A549 (cell line): ENCODE results near the gene EGLN2. TPM values are rescaled to one million over a fixed set of nuclear protein-coding genes. Genes with fewer than 3 reads are reported as not detected.

Experiments
- ATAC-seq, 2 experiments: fragments of 200-7000 bp in 1 of 2; fragments of >200 bp in 1 of 2; cut with Nextera tagmentation in 1 of 2; cut with Tn5 transposase in 1 of 2; 3 replicates each; pipeline versions ENCODE4 v1.8.0 to v1.9.1; 2018 to 2020; ENCODE audit warnings: mild to moderate bottlenecking in 1 of 2, moderate library complexity in 1 of 2
- CTCF ChIA-PET: fragments of 300-600 bp; sonication (Branson Sonifier 250); formaldehyde crosslinking; extraction: SDS; loops from one replicate; lab custom pipeline; 2021; ENCODE audit warnings: antibody characterized with exemption, inconsistent platforms; lab: Yijun Ruan, JAX
- POLR2A ChIA-PET: fragments of 350-600 bp; formaldehyde crosslinking; extraction: SDS; loops from one replicate; lab custom pipeline; 2021; ENCODE audit warnings: antibody characterized with exemption, inconsistent platforms; lab: Yijun Ruan, JAX
- DNase-seq, 2 experiments: peaks; one replicate each; pipeline versions ENCODE4 v3.0.0 to v3.0.0-alpha.2; 2011 to 2016; ENCODE audit warnings: low read depth in 1 of 2, low spot score in 1 of 2
- FAIRE-seq: peaks from 2 replicates; lab custom pipeline; 2011; peaks lifted over from hg19 to GRCh38; lab: Jason Lieb, UNC
- H3K27ac ChIP-seq, 2 experiments: fragments of >200 bp; sonication (Bioruptor Twin); formaldehyde crosslinking; 3 replicates each; pipeline ENCODE4 v1.5.1; 2016 to 2017
- H3K4me1 ChIP-seq: fragments of >200 bp; sonication (Bioruptor Twin); formaldehyde crosslinking; 3 replicates; pipeline ENCODE4 v1.6.1; 2016
- H3K4me2 ChIP-seq: fragments of >200 bp; sonication (Bioruptor Twin); formaldehyde crosslinking; 3 replicates; pipeline ENCODE4 v1.6.1; 2016
- H3K4me3 ChIP-seq: fragments of >200 bp; sonication (Bioruptor Twin); formaldehyde crosslinking; 3 replicates; pipeline ENCODE4 v1.5.1; 2016
- H3K9me3 ChIP-seq: fragments of >200 bp; sonication (Bioruptor Twin); formaldehyde crosslinking; 3 replicates; pipeline ENCODE4 v1.6.1; 2016
- CBX8 ChIP-seq: fragments of 200-600 bp; sonication (generic); IDR thresholded peaks from 2 replicates; pipeline ENCODE4 v1.6.1; 2016
- EP300 ChIP-seq, 2 experiments: fragments of >200 bp; sonication (Bioruptor Twin); formaldehyde crosslinking; IDR thresholded peaks; 2 replicates in 1 of 2; 3 replicates in 1 of 2; pipeline ENCODE4 v1.6.1; 2016 to 2017
- ESRRA ChIP-seq: fragments of 150-350 bp; IDR thresholded peaks from 2 replicates; pipeline ENCODE4 v1.6.1; 2014; ENCODE audit warnings: mild to moderate bottlenecking, low read length, borderline replicate concordance
- FOSB ChIP-seq: fragments of 250-450 bp; sonication (Bioruptor Pico); IDR thresholded peaks from 2 replicates; pipeline ENCODE4 v1.5.0; 2020; ENCODE audit warnings: mild to moderate bottlenecking, moderate library complexity
- FOSL2 ChIP-seq, 2 experiments: fragments of 450-650 bp in 1 of 2; fragments of >200 bp in 1 of 2; sonication (Bioruptor Twin) in 1 of 2; formaldehyde crosslinking; IDR thresholded peaks; 2 replicates each; pipeline versions ENCODE4 v1.5.0 to v1.6.1; 2016 to 2020; ENCODE audit warnings: mild to moderate bottlenecking in 1 of 2, moderate library complexity in 1 of 2
- HOXA7 ChIP-seq: fragments of 250-450 bp; sonication (Bioruptor Pico); IDR thresholded peaks from 2 replicates; pipeline ENCODE4 v1.5.0; 2020; ENCODE audit warnings: mild to moderate bottlenecking, moderate library complexity
- JUN ChIP-seq, 2 experiments: fragments of >200 bp; sonication (Bioruptor Twin); formaldehyde crosslinking; IDR thresholded peaks; 2 replicates in 1 of 2; 3 replicates in 1 of 2; pipeline ENCODE4 v1.6.1; 2016 to 2017
- KDM1A ChIP-seq: fragments of 200-600 bp; sonication (generic); IDR thresholded peaks from 2 replicates; pipeline ENCODE4 v1.6.1; 2016; ENCODE audit warnings: low read depth, mild to moderate bottlenecking
- MAFK ChIP-seq: fragments of 450-650 bp; IDR thresholded peaks from 2 replicates; pipeline ENCODE4 v1.6.1; 2014; ENCODE audit not compliant: partially characterized antibody
- MYC ChIP-seq: IDR thresholded peaks from 2 replicates; pipeline ENCODE4 v1.6.1; 2012; ENCODE audit warnings: mild to moderate bottlenecking, inconsistent platforms, low read length, improper control_type of control experiment, borderline replicate concordance
- POLR2AphosphoS2 ChIP-seq: conservative IDR thresholded peaks from 2 replicates; pipeline ENCODE4 v1.6.1; 2012; ENCODE audit warnings: low read length, improper control_type of control experiment, inconsistent platforms
- RARB ChIP-seq: fragments of 250-450 bp; sonication (Bioruptor Pico); IDR thresholded peaks from 2 replicates; pipeline ENCODE4 v1.8.0; 2021; ENCODE audit warnings: mild to moderate bottlenecking, moderate library complexity
- RCOR1 ChIP-seq: fragments of 150-350 bp; IDR thresholded peaks from 2 replicates; pipeline ENCODE4 v1.6.1; 2014; ENCODE audit warnings: antibody characterized with exemption, low read length, low read depth
- SMC3 ChIP-seq: fragments of >200 bp; sonication (Bioruptor Twin); formaldehyde crosslinking; IDR thresholded peaks from 3 replicates; pipeline ENCODE4 v1.6.1; 2018; ENCODE audit warnings: inconsistent platforms
- ZSCAN20 ChIP-seq: fragments of 250-450 bp; sonication (Bioruptor Pico); IDR thresholded peaks from 2 replicates; pipeline ENCODE4 v1.8.0; 2022; ENCODE audit warnings: mild to moderate bottlenecking, moderate library complexity
- WGBS: methylation state at CpG from one replicate; pipeline ENCODE4 v1.1.6; 2017; ENCODE audit errors: missing lambda C conversion rate; 5-methylcytosine and 5-hydroxymethylcytosine counted together
- polyA plus RNA-seq, 4 experiments: library from polyadenylated mRNA; depleted of rRNA in 3 of 4; stranded (reverse); fragments of >200 nt; fragmentation: RNase III in 1 of 4; extraction: RNeasy Plus Mini Kit Qiagen cat#74134 plus additional on column Dnase treatment in 1 of 4; gene quantifications; 2 replicates in 3 of 4; 3 replicates in 1 of 4; pipeline ENCODE4 v1.2.3, GENCODE V29; 2011 to 2017
- TF ChIP-seq, protein P1 (sequence below): fragments of 200-600 bp; sonication (generic); IDR thresholded peaks from 2 replicates; pipeline ENCODE4 v1.6.1; 2016; ENCODE audit warnings: antibody characterized with exemption, mild to moderate bottlenecking, moderate library complexity
- TF ChIP-seq, protein P2 (sequence below): IDR thresholded peaks from 2 replicates; pipeline ENCODE4 v1.6.1; 2012; ENCODE audit warnings: low read depth, borderline replicate concordance
- TF ChIP-seq, protein P3 (sequence below): fragments of 250-450 bp; sonication (Bioruptor Pico); IDR thresholded peaks from 2 replicates; pipeline ENCODE4 v1.5.0; 2021; ENCODE audit warnings: mild to moderate bottlenecking, moderate library complexity, borderline replicate concordance
- TF ChIP-seq, protein P4 (sequence below): fragments of 450-650 bp; IDR thresholded peaks from 2 replicates; pipeline ENCODE4 v1.6.1; 2014; ENCODE audit warnings: antibody characterized with exemption
- TF ChIP-seq, protein P5 (sequence below): fragments of 250-450 bp; sonication (Bioruptor Pico); IDR thresholded peaks from 2 replicates; pipeline ENCODE4 v1.5.0; 2020; ENCODE audit warnings: low read depth, mild to moderate bottlenecking, moderate library complexity
- TF ChIP-seq, protein P6 (sequence below): IDR thresholded peaks from 2 replicates; pipeline ENCODE4 v1.6.1; 2012
- TF ChIP-seq, protein P7 (sequence below): IDR thresholded peaks from 2 replicates; pipeline ENCODE4 v1.6.1; 2012

Gene EGLN2
- polyA plus RNA-seq, 2 of the 4 experiments (the other 2 are of a cell fraction): 34.7 to 81.4 TPM

DNA sequence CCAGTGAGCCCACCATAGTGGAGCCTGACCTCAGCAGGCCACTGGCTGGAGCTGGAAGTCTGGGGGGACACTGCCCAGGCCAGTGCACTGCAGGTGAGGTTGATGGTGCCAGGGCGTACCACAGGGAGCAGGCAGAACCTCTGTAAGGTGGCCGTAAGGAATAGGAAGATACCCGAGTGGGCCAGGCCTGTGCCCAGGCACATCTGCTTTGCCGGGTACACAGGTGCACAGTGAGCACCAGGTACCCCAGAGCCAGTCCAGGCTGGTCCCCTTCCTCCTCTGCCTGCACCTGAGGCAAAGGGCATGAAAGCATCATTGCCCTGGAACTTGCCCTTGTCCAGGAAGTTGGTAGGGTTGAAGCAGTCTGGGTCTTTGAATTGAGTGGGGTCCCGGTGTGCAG lies 9.5 kb downstream of the EGLN2 start:
- no peak for DNase-seq
- Histone ChIP-seq H3K9me3 (no peaks in the 10 kb centered on the region), H3K27ac (no peak overlapping the region), H3K4me1 (peaks cover 31% of the 10 kb centered on the region), H3K4me2 (no peak overlapping the region), H3K4me3 (no peak overlapping the region)
- CTCF ChIA-PET: interaction anchor here (0.9 to 15.7 kb wide), 14 partner anchors 10 to 174 kb away, joined by 3 to 162 read pairs (median 8); partner anchors contain the start of genes COQ8B, EGLN2, ITPKC and MIA
- TF ChIP-seq RCOR1: no peak
- no peak for TF ChIP-seq ESRRA
- TF ChIP-seq, protein P1, sequence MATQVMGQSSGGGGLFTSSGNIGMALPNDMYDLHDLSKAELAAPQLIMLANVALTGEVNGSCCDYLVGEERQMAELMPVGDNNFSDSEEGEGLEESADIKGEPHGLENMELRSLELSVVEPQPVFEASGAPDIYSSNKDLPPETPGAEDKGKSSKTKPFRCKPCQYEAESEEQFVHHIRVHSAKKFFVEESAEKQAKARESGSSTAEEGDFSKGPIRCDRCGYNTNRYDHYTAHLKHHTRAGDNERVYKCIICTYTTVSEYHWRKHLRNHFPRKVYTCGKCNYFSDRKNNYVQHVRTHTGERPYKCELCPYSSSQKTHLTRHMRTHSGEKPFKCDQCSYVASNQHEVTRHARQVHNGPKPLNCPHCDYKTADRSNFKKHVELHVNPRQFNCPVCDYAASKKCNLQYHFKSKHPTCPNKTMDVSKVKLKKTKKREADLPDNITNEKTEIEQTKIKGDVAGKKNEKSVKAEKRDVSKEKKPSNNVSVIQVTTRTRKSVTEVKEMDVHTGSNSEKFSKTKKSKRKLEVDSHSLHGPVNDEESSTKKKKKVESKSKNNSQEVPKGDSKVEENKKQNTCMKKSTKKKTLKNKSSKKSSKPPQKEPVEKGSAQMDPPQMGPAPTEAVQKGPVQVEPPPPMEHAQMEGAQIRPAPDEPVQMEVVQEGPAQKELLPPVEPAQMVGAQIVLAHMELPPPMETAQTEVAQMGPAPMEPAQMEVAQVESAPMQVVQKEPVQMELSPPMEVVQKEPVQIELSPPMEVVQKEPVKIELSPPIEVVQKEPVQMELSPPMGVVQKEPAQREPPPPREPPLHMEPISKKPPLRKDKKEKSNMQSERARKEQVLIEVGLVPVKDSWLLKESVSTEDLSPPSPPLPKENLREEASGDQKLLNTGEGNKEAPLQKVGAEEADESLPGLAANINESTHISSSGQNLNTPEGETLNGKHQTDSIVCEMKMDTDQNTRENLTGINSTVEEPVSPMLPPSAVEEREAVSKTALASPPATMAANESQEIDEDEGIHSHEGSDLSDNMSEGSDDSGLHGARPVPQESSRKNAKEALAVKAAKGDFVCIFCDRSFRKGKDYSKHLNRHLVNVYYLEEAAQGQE: no peak
- TF ChIP-seq FOSB (CRISPR knock-in tag): 0 out of 2 replicates have a peak, but pooled peaks have one; percentile 6
- no peak for TF ChIP-seq MAFK
- TF ChIP-seq EP300 (IDR thresholded peaks at IDR 0.05): no peak
- TF ChIP-seq, protein P2, sequence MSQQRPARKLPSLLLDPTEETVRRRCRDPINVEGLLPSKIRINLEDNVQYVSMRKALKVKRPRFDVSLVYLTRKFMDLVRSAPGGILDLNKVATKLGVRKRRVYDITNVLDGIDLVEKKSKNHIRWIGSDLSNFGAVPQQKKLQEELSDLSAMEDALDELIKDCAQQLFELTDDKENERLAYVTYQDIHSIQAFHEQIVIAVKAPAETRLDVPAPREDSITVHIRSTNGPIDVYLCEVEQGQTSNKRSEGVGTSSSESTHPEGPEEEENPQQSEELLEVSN: no peak
- TF ChIP-seq, protein P3, sequence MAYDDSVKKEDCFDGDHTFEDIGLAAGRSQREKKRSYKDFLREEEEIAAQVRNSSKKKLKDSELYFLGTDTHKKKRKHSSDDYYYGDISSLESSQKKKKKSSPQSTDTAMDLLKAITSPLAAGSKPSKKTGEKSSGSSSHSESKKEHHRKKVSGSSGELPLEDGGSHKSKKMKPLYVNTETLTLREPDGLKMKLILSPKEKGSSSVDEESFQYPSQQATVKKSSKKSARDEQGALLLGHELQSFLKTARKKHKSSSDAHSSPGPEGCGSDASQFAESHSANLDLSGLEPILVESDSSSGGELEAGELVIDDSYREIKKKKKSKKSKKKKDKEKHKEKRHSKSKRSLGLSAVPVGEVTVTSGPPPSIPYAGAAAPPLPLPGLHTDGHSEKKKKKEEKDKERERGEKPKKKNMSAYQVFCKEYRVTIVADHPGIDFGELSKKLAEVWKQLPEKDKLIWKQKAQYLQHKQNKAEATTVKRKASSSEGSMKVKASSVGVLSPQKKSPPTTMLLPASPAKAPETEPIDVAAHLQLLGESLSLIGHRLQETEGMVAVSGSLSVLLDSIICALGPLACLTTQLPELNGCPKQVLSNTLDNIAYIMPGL (CRISPR knock-in tag): no peak
- TF ChIP-seq, protein P4, sequence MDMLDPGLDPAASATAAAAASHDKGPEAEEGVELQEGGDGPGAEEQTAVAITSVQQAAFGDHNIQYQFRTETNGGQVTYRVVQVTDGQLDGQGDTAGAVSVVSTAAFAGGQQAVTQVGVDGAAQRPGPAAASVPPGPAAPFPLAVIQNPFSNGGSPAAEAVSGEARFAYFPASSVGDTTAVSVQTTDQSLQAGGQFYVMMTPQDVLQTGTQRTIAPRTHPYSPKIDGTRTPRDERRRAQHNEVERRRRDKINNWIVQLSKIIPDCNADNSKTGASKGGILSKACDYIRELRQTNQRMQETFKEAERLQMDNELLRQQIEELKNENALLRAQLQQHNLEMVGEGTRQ: no peak
- 0 out of 2 replicates have a peak, but pooled peaks have one; percentile 21 for TF ChIP-seq POLR2AphosphoS2
- TF ChIP-seq, protein P5, sequence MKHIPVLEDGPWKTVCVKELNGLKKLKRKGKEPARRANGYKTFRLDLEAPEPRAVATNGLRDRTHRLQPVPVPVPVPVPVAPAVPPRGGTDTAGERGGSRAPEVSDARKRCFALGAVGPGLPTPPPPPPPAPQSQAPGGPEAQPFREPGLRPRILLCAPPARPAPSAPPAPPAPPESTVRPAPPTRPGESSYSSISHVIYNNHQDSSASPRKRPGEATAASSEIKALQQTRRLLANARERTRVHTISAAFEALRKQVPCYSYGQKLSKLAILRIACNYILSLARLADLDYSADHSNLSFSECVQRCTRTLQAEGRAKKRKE (CRISPR knock-in tag): no peak
- TF ChIP-seq CBX8: no peak
- TF ChIP-seq RARB (CRISPR knock-in tag): no peak
- TF ChIP-seq HOXA7 (CRISPR knock-in tag): no peak
- no peak for TF ChIP-seq MYC
- TF ChIP-seq, protein P6, sequence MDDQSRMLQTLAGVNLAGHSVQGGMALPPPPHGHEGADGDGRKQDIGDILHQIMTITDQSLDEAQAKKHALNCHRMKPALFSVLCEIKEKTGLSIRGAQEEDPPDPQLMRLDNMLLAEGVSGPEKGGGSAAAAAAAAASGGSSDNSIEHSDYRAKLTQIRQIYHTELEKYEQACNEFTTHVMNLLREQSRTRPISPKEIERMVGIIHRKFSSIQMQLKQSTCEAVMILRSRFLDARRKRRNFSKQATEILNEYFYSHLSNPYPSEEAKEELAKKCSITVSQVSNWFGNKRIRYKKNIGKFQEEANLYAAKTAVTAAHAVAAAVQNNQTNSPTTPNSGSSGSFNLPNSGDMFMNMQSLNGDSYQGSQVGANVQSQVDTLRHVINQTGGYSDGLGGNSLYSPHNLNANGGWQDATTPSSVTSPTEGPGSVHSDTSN: no peak
- no peak for TF ChIP-seq KDM1A
- no peak for TF ChIP-seq FOSL2 (IDR thresholded peaks at IDR 0.05)
- no peak for TF ChIP-seq FOSL2 (CRISPR knock-in tag; IDR thresholded peaks at IDR 0.05)
- TF ChIP-seq, protein P7, sequence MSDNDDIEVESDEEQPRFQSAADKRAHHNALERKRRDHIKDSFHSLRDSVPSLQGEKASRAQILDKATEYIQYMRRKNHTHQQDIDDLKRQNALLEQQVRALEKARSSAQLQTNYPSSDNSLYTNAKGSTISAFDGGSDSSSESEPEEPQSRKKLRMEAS: no peak
- TF ChIP-seq JUN (IDR thresholded peaks at IDR 0.05): 0 out of 5 replicates have a peak, but pooled peaks of 1 of the 2 experiments have one; percentile 32
- TF ChIP-seq ZSCAN20 (CRISPR knock-in tag): no peak
- TF ChIP-seq SMC3: no peak
- POLR2A ChIA-PET: interaction anchor here (2.5 kb wide), 1 partner anchor 10 kb away, joined by 16 read pairs; the partner anchor contains the start of gene EGLN2
- no peak for FAIRE-seq
- ATAC-seq: no peak
- WGBS: 96% methylated on average over 5 of the region's 5 CpGs
